ENCODE measurements around the gene CMKLR1.

- TF ChIP-seq GATA2 (IDR thresholded peaks at IDR 0.05; ENCODE audit: low read depth, low read length): no peak
- no peak for TF ChIP-seq GATA3 (IDR thresholded peaks at IDR 0.05; ENCODE audit: low read depth, low read length)
Measured at GRCh38 chr12:108363165-108363564, 24.1 kb upstream of the CMKLR1 start.
